HepG2 (cell line): ENCODE data around the gene DPY19L1. TPM values are rescaled to one million over a fixed set of nuclear protein-coding genes. Genes with fewer than 3 reads are reported as not detected.
A peak's percentile ranks its signal among the peaks of the same experiment; 100 is the strongest.

ENCODE experiments used
- CREB1 ChIP-seq, 2 experiments: fragments of 450-650 bp in 1 of 2; IDR thresholded peaks; 2 replicates each; pipeline ENCODE4 v1.6.1; 2016 to 2017; ENCODE audit warnings: control low read depth in 1 of 2, mild to moderate bottlenecking in 1 of 2, missing compliant biosample characterization in 1 of 2, missing genetic modification characterization in 1 of 2
- GATA4 ChIP-seq: sonication (generic); IDR thresholded peaks from 2 replicates; pipeline ENCODE4 v1.6.1; 2016; ENCODE audit warnings: antibody characterized with exemption, low read depth, borderline replicate concordance
- HDAC2 ChIP-seq: sonication (generic); formaldehyde crosslinking; IDR thresholded peaks from 2 replicates; pipeline ENCODE4 v1.4.0; 2020; ENCODE audit warnings: missing genetic modification reagents
- HMG20B ChIP-seq: conservative IDR thresholded peaks from 2 replicates; pipeline ENCODE4 v1.6.1; 2016; ENCODE audit warnings: missing genetic modification reagents, missing compliant biosample characterization
- HNF4G ChIP-seq, 2 experiments: sonication (generic) in 1 of 2; formaldehyde crosslinking in 1 of 2; IDR thresholded peaks; 2 replicates each; pipeline versions ENCODE4 v1.4.0 to v1.6.1; 2011 to 2020; ENCODE audit warnings: borderline replicate concordance in 2 of 2, low read depth in 2 of 2, mild to moderate bottlenecking in 2 of 2, low read length in 1 of 2, missing genetic modification reagents in 1 of 2, moderate library complexity in 1 of 2
- KDM4B ChIP-seq: sonication (generic); formaldehyde crosslinking; IDR thresholded peaks from 2 replicates; pipeline ENCODE4 v1.4.0; 2020; ENCODE audit warnings: missing genetic modification reagents
- MIXL1 ChIP-seq: IDR thresholded peaks from 2 replicates; pipeline ENCODE4 v1.6.1; 2016
- MXI1 ChIP-seq: IDR thresholded peaks from 3 replicates; pipeline ENCODE4 v1.6.1; 2012; ENCODE audit warnings: low read depth, low read length, inconsistent platforms, borderline replicate concordance
- NBN ChIP-seq: fragments of 450-650 bp; conservative IDR thresholded peaks from 2 replicates; pipeline ENCODE4 v1.6.1; 2017
- NFATC3 ChIP-seq: sonication (generic); formaldehyde crosslinking; IDR thresholded peaks from 2 replicates; pipeline ENCODE4 v1.5.1; 2020; ENCODE audit warnings: mild to moderate bottlenecking, missing genetic modification reagents
- NFE2L2 ChIP-seq: fragments of 150-350 bp; IDR thresholded peaks from 2 replicates; pipeline ENCODE4 v1.6.1; 2014; ENCODE audit warnings: low read length
- PATZ1 ChIP-seq: sonication (generic); formaldehyde crosslinking; IDR thresholded peaks from 2 replicates; pipeline ENCODE4 v1.4.0; 2020; ENCODE audit warnings: missing genetic modification reagents
- SMYD3 ChIP-seq: sonication (generic); formaldehyde crosslinking; IDR thresholded peaks from 2 replicates; pipeline ENCODE4 v1.8.1; 2023; ENCODE audit warnings: mild to moderate bottlenecking, missing genetic modification reagents
- SSRP1 ChIP-seq: IDR thresholded peaks from 2 replicates; pipeline ENCODE4 v1.6.1; 2016; ENCODE audit warnings: control low read depth
- SUZ12 ChIP-seq: fragments of 150-350 bp; IDR thresholded peaks from 2 replicates; pipeline ENCODE4 v1.6.1; 2014; ENCODE audit warnings: low read depth, low read length
- THAP11 ChIP-seq: IDR thresholded peaks from 2 replicates; pipeline ENCODE4 v1.6.1; 2016; ENCODE audit warnings: missing biosample characterization, missing genetic modification reagents
- THAP8 ChIP-seq: sonication (generic); formaldehyde crosslinking; IDR thresholded peaks from 2 replicates; pipeline ENCODE4 v1.5.1; 2020; ENCODE audit warnings: missing genetic modification reagents, mild to moderate bottlenecking, borderline replicate concordance
- TRAFD1 ChIP-seq: sonication (generic); formaldehyde crosslinking; IDR thresholded peaks from 2 replicates; pipeline ENCODE4 v1.5.1; 2020; ENCODE audit warnings: missing genetic modification reagents, mild to moderate bottlenecking, borderline replicate concordance
- ZNF276 ChIP-seq: sonication (generic); formaldehyde crosslinking; IDR thresholded peaks from 2 replicates; pipeline ENCODE4 v1.4.0; 2020; ENCODE audit warnings: mild to moderate bottlenecking, low read depth, missing genetic modification reagents
- ZNF503 ChIP-seq: sonication (generic); formaldehyde crosslinking; IDR thresholded peaks from 2 replicates; pipeline ENCODE4 v1.4.0; 2020; ENCODE audit warnings: missing genetic modification reagents
- ZNF607 ChIP-seq: sonication (generic); formaldehyde crosslinking; IDR thresholded peaks from 2 replicates; pipeline ENCODE4 v1.5.1; 2020; ENCODE audit warnings: missing genetic modification reagents, mild to moderate bottlenecking, borderline replicate concordance
- ZNF713 ChIP-seq: sonication (generic); formaldehyde crosslinking; IDR thresholded peaks from 2 replicates; pipeline ENCODE4 v1.4.0; 2020; ENCODE audit warnings: mild to moderate bottlenecking, missing genetic modification reagents
- polyA plus RNA-seq, 8 experiments: library from polyadenylated mRNA; depleted of rRNA in 3 of 8; stranded (reverse) in 7 of 8; unstranded in 1 of 8; fragments of >200 nt; fragmentation: Illumina TruSeq in 4 of 8; extraction: Trizol in 4 of 8; gene quantifications; 2 replicates each; pipeline versions ENCODE4 v1.2.1 to v1.2.3, GENCODE V29; 2011 to 2016; ENCODE audit warnings: low read depth in 4 of 8, missing spikeins in 1 of 8, mixed read lengths in 1 of 8; ENCODE audit not compliant: insufficient read depth in 1 of 8
- total RNA-seq, 5 experiments: library from RNA; depleted of rRNA; stranded (reverse); fragments of >200 nt; fragmentation: Illumina TruSeq; extraction: Trizol; gene quantifications; 2 replicates each; pipeline ENCODE4 v1.2.3, GENCODE V29; 2016; ENCODE audit warnings: low read depth in 1 of 5

The DPY19L1 gene
- total and polyA plus RNA-seq, 2 of the 13 experiments (the other 11 are each of a cell fraction or from before 2014, with no cell fraction given): 18.9 to 32.6 TPM

GRCh38 chr7:35037526-35038341 is 449 bp upstream of the DPY19L1 start (continued):
- TF ChIP-seq KDM4B (CRISPR knock-in tag) (no peak), ZNF503 (CRISPR knock-in tag) (no peak), TRAFD1 (no peak), SSRP1 (no peak), CREB1 (IDR thresholded peaks at IDR 0.05) (no peak), CREB1 (CRISPR knock-in tag; IDR thresholded peaks at IDR 0.05) (no peak), THAP8 (CRISPR knock-in tag) (no peak), MXI1 (peak; percentile 82; the same call in 2 of the 3 replicates), GATA4 (no peak), THAP11 (CRISPR knock-in tag) (0 out of 2 replicates have a peak, but pooled peaks have one; percentile 35), HNF4G (IDR thresholded peaks at IDR 0.05; ENCODE audit: borderline replicate concordance, low read depth, low read length) (no peak), HNF4G (CRISPR knock-in tag; IDR thresholded peaks at IDR 0.05; ENCODE audit: borderline replicate concordance, low read depth) (no peak), SUZ12 (no peak), SMYD3 (CRISPR knock-in tag) (peak; percentile 55; the same call in 1 of the 2 replicates), MIXL1 (no peak), ZNF713 (CRISPR knock-in tag) (no peak), HMG20B (CRISPR knock-in tag) (no peak), HDAC2 (CRISPR knock-in tag) (no peak), PATZ1 (CRISPR knock-in tag) (peak; percentile 15), ZNF276 (no peak), ZNF607 (no peak), NFE2L2 (no peak), NBN (no peak), NFATC3 (CRISPR knock-in tag) (no peak)
